A172 (cell line): Measurements from ENCODE around the gene AK2. TPM values are rescaled to one million over a fixed set of nuclear protein-coding genes. Genes with fewer than 3 reads are reported as not detected.
A peak's percentile ranks its signal among the peaks of the same experiment; 100 is the strongest.
"Not testable (repeated sequence)": the region's sequence is repeated elsewhere in the genome, so short reads cannot be mapped to it uniquely, and the experiment has no call there.

Experiments
- DNase-seq: peaks from one replicate; pipeline ENCODE4 v3.0.0-alpha.2; 2015; ENCODE audit warnings: low spot score
- total RNA-seq: library from RNA; depleted of rRNA; stranded (reverse); fragments of >200 nt; shearing (Covaris generic); gene quantifications from 2 replicates; pipeline ENCODE4 v1.2.3, GENCODE V29; 2014

The AK2 gene
- total RNA-seq, 1 experiment from 2014 or later = 160 TPM

DNA sequence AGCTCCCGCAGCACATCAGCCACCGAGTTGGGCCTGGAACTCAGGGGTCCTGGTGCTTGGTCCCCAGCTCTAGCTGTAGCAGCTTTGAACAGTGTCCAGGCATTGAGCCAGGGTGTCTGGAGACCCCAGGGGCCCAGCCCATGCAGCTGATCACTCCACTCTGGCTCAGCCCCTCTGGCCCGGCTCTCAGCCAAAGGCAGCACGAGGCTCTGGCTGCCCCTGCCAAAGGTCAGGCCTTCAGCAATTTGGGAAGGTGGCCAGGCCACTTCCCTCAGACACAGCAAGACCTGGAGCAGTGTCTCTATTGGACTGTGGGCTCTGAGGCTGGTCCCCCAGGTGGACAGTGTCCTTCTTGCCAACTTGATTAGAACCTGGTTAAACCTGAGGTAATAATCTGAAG, 37.7 kb downstream of the AK2 start:
- no peak for DNase-seq

DNA sequence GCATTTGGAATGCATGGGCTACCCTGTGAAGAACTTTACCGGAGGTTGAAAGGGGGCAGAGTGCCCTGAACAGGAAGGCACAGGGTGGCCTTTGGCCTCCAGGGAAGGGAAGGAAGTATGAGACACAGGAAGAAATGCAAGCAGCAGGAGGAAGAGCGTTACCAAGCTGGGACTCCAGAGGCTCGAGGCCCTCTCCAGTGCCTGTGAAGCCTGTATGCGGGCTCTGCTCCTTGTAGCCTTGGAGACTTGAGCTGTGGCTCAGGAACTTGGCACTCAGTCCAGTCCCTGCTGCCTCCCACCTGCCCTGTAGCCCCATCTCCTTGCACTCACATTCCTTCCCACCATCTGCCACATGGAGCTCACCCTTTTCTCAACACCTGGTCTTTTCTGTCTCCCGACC, 38.6 kb downstream of the AK2 start:
- DNase-seq = no peak

GRCh38 chr1:32997381-32997891, 39.2 kb downstream of the AK2 start:
- peak; percentile 42 for DNase-seq

- DNase-seq = not testable (repeated sequence)
Measured at GRCh38 chr1:32993324-32993636, 43.4 kb downstream of the AK2 start.

DNA sequence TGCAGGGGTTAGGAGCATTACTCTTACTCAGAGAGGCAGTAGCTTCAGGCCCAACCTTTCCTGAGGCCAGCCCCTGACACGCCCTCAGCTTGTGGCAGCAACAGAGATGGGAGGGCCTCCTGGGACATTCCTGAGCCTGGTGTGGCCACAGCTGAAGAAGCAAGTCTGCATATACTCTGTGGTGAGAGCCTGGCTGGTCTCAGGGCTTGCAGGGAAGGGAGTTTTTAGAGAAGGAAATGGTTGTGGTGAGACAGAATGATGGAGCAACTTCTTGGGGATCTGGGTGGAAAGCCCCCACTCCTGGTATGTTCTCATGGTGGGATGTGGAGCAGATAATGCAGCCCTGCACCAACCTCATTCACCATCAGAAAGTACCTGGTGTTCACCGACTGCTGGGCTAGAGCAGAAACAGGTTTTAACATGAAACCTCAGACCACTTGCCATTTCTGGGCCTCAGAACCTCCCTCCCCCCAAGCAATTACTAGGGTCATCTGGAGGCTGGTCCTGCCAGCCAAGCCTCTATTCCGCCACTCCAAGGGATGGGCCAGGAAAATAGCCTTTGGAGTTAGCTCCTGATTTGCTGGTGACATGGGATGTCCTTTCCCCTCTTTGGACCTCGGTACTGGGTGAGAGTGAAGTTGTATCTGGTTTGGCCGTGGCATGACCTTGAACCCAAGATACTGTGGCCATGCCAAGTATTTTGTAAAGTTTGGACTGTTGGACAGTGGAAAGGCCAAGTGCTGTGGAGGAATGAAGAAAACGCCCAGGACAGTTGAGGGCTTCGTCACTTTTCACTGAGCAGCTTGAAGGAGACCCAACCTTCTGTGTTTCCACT, 44.0 kb downstream of the AK2 start:
- peak; percentile 91 for DNase-seq

DNA sequence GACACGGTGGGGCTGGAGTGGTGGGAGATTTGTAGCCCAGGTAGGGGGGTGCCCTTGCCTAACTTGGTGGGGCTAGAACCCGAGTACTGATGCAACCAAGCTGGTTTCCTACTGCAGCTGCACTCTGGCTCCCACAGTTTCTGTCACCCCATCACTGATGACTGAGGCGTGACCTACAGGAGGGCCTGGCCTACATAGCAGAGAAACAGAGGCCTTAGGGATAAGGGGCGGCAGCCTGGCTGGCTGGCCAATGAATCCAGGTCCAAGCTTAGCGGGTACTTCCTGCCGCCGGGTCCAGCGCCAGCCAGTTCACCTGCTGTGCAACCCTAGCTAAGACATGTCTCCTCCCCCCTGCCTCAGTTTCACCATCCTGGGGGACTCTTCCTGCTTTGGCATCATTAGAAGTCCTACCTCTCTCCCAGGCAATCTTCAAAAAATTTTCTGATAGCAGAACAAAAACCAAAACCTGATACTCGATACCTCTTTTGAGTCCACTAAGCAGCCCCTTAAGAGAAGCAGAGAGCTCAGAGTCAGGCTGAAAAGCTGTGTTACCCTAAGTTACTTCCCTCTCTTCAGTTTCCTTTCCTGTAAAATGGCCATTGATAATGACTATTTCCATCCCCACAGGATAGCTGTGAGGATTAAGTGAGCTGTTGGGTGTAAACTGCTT, 44.7 kb downstream of the AK2 start:
- no peak for DNase-seq

- DNase-seq = no peak
Measured at GRCh38 chr1:32991386-32991785, 45.3 kb downstream of the AK2 start.

- DNase-seq = no peak
Measured at GRCh38 chr1:32990887-32991286, 45.8 kb downstream of the AK2 start.

DNA sequence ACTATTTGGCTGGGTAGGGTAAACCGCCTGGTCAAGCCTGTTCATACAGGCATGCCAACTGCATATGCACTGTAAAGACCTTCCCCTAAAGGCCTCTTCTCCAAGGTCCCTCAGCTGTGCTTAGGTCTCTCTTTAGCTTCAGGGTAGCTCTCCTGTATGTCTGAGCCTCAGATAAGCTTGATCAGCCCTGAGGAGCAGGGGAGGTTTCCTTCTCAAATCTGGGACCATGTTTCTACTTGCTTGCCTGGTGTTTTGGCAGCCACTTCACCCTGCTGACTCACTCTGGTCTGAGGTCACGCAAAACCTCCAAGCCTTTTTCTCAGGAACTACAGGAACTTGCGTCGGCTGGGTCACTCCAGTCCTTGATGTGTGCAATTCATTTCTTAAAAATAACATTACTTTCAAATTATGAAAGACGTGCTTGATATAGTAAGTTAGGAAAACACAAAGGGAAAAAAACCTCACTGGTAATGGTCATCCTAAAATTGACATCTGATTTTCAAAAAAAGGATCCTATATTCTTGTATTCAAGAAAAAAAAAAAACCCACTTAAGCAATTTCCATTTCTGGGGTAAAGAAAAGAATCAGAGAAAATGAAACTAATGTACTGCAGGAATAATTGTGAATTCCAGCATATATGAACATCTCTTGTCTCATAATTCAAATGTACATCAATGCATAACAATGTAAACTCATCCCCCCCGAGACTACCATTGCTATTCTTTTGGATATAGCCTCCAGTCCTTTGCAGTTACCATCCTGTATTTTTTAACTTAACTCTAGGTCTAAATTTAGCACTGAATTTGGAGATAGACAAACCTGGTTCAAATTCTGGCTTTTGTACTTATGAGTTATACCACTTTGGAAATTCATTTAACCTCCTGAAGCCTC, 47.3 kb downstream of the AK2 start:
- peak; percentile 81 for DNase-seq

DNA sequence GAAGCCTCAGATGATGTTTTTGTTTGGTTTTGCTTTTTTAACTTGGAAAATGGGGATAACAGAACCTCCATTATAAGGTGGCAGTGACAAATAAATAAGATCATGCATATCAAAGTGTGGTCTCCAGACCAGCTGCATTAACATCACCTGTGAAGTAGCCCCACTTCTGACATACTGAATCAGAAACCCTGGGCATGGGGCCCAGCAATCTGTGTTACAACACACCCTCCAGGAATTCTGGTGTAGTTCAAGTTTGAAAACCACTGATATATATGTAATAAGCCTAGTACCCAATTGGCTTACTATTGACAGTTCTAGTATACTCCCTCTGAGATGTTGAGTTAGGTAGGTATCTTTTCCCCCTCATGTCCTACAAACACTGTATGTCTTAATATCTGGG, 48.0 kb downstream of the AK2 start:
- peak; percentile 39 for DNase-seq

DNA sequence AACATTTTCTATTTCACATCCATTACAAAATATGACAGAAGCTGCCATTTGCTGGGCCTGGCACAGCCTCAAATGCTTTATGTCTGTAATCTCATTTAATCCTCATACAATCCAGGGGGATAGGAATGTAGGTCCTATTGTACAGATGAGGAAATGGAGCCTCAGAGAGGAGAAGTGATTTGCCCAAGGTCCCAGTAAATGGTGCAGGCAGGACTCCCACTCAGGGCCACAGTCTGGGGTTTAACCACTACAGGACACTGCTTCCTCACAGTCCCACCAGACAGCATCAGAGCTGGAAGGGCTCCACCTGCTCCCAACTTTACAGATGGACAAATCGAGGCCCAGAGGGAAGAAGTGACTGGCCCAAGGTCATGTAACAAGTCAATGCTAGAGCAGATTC, 51.5 kb downstream of the AK2 start:
- no peak for DNase-seq

GRCh38 chr1:32984455-32985171, 52.1 kb downstream of the AK2 start:
- no peak for DNase-seq

- DNase-seq = no peak
Measured at GRCh38 chr1:32984090-32984454, 52.6 kb downstream of the AK2 start.

DNA sequence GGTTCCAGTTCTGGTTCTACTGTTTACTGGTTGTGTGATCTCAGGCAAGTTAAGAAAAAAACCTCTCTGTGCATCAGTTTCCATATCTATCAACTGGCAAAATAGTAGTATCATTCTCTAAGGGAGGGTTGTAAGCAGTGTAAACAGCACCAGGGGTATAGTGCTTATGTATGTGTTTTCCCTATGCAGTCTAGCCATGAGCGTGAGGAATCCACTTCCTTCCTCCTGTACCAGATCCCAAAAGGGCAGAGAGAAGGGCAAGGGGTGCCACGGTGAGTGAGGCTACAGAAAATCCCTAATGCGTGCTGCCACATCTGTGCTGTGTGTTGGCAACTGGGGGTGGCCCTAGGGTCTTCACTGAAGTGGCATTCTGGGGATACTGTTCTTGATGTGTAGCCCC, 53.7 kb downstream of the AK2 start:
- no peak for DNase-seq

DNA sequence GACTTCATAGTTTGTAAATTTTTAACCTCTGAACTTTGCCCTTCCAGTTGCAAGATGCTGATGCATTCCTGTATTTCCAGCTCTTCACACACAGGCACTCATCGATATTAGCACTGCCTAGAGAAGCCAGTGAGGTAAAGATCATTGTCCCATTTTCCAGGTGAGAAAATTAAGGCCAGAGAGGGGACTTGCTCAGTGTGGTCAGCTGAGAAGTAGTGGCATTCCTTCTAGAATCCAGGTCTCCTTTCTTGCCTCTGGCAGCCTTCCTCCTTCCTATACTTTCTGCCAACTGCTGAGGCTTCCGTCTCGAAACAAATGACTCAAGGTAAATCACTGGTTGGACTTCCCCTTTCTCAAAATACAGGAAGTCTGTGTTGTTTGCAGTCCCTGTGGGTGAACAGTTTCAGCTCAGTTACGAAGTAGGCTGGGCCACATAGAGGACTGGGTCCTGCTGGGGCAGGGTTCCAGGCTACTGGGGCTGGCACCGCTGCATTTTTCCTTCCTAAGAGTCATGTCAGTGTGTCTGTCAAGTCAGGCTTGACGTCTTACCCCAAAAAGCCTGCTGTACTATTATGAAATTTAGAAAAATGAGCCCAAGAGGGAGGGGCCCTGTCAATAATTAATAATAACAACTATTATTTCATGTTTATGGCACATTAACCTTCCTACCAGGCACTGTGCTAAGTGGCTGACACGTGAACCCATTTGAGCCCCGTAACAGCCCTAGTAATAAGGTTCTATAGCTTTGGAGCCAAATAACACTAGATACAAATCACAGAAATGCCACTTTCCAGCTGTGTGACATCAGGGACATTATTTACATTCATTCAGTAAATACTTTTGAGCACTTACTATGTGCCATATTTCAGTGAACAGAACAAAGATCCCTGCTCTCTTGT, 55.4 kb downstream of the AK2 start:
- DNase-seq = peak; percentile 84

DNA sequence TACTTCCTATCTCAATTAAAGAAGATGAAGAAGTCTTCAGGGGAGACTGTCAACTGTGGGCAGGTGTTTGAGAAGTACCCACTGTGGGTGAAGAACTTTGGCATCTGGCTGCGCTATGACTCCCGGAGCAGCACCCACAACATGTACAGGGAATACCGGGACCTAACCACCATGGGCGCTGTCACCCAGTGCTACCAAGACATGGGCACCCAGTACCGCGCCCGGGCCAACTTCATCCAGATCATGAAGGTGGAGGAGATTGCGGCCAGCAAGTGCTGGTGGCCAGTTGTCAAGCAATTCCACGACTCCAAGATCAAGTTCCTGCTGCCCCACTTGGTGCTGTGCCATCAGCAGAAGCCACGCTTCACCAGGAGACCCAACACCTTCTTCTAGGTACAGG, 56.6 kb downstream of the AK2 start:
- DNase-seq = no peak

GRCh38 chr1:32978854-32979253, 57.8 kb downstream of the AK2 start:
- no peak for DNase-seq

DNA sequence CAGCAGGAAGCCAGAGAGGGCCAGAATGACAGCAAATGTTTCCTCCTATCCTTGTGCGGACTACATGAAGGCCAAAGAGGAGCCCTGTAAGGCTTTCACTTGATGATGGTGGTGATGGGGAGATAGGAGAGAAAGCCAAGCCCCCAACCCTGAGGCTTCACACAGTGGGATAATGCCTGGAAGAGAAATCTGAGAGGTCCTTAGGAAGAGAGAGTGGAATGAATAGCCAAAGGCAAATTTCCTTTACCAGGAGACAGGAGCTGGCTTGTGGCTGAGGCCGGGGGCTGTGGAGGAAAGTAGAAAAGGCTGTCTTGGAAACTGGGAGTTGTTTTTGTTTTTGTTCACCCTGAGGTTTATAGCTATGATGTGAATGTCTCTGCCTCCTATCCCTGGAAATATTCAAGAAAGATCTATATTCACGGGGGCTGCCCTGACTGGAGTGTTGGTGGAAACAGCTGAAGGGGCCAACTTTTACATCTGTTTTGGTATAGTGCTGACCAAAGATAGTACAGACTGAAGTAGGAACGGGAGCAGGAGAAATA, 59.1 kb downstream of the AK2 start:
- DNase-seq = no peak

GRCh38 chr1:32975055-32975454, 61.6 kb downstream of the AK2 start:
- DNase-seq = not testable (repeated sequence)

DNA sequence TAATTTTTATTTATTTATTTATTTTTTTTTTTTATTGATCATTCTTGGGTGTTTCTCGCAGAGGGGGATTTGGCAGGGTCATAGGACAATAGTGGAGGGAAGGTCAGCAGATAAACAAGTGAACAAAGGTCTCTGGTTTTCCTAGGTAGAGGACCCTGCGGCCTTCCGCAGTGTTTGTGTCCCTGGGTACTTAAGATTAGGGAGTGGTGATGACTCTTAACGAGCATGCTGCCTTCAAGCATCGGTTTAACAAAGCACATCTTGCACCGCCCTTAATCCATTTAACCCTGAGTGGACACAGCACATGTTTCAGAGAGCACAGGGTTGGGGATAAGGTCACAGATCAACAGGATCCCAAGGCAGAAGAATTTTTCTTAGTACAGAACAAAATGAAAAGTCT, 63.2 kb downstream of the AK2 start:
- not testable (repeated sequence) for DNase-seq
